HepG2 (cell line): ENCODE results near the gene CISD3. TPM values are rescaled to one million over a fixed set of nuclear protein-coding genes. Genes with fewer than 3 reads are reported as not detected.

Experiments used
- CEBPG ChIP-seq: IDR thresholded peaks from 2 replicates; pipeline ENCODE4 v1.6.1; 2016
- DBP ChIP-seq: sonication (generic); formaldehyde crosslinking; IDR thresholded peaks from 2 replicates; pipeline ENCODE4 v1.4.0; 2020; ENCODE audit warnings: missing genetic modification reagents; ENCODE audit errors: not compliant biosample characterization
- ELF3 ChIP-seq: IDR thresholded peaks from 2 replicates; pipeline ENCODE4 v1.6.1; 2016; ENCODE audit warnings: missing genetic modification reagents, missing compliant biosample characterization
- ELF4 ChIP-seq: sonication (generic); formaldehyde crosslinking; IDR thresholded peaks from 2 replicates; pipeline ENCODE4 v1.5.0; 2020; ENCODE audit warnings: missing genetic modification reagents, mild to moderate bottlenecking, moderate library complexity, borderline replicate concordance
- NFYC ChIP-seq: IDR thresholded peaks from 2 replicates; pipeline ENCODE4 v1.6.1; 2016; ENCODE audit warnings: missing genetic modification reagents, missing compliant biosample characterization
- PLRG1 ChIP-seq: fragments of 450-650 bp; conservative IDR thresholded peaks from 2 replicates; pipeline ENCODE4 v1.6.1; 2016
- SAP130 ChIP-seq: IDR thresholded peaks from 2 replicates; pipeline ENCODE4 v1.6.1; 2016; ENCODE audit warnings: low read depth
- SKI ChIP-seq: fragments of 450-650 bp; IDR thresholded peaks from one replicate; pipeline ENCODE4 v1.6.1; 2018; ENCODE audit warnings: mild to moderate bottlenecking; ENCODE audit not compliant: partially characterized antibody
- SMAD9 ChIP-seq: sonication (generic); formaldehyde crosslinking; IDR thresholded peaks from 2 replicates; pipeline ENCODE4 v1.5.1; 2020; ENCODE audit warnings: mild to moderate bottlenecking, missing genetic modification reagents
- SNAPC4 ChIP-seq: sonication (generic); formaldehyde crosslinking; IDR thresholded peaks from 2 replicates; pipeline ENCODE4 v1.4.0; 2020; ENCODE audit warnings: mild to moderate bottlenecking, missing genetic modification reagents
- TMF1 ChIP-seq: sonication (generic); formaldehyde crosslinking; IDR thresholded peaks from 2 replicates; pipeline ENCODE4 v1.8.1; 2022; ENCODE audit warnings: low read depth, missing genetic modification reagents
- ZBTB2 ChIP-seq: sonication (generic); formaldehyde crosslinking; IDR thresholded peaks from 2 replicates; pipeline ENCODE4 v1.8.0; 2022; ENCODE audit warnings: low read depth, missing genetic modification reagents
- ZBTB39 ChIP-seq: sonication (generic); formaldehyde crosslinking; IDR thresholded peaks from 2 replicates; pipeline ENCODE4 v1.5.0; 2020; ENCODE audit warnings: missing genetic modification reagents
- ZBTB7B ChIP-seq: sonication (generic); formaldehyde crosslinking; IDR thresholded peaks from 2 replicates; pipeline ENCODE4 v1.4.0; 2020; ENCODE audit warnings: missing genetic modification reagents
- ZNF280B ChIP-seq: sonication (generic); formaldehyde crosslinking; IDR thresholded peaks from 2 replicates; pipeline ENCODE4 v1.5.0; 2020; ENCODE audit warnings: missing genetic modification reagents, mild to moderate bottlenecking, borderline replicate concordance
- ZNF296 ChIP-seq: sonication (generic); formaldehyde crosslinking; conservative IDR thresholded peaks from 2 replicates; pipeline ENCODE4 v1.5.0; 2020; ENCODE audit warnings: mild to moderate bottlenecking, missing genetic modification reagents
- ZNF607 ChIP-seq: sonication (generic); formaldehyde crosslinking; IDR thresholded peaks from 2 replicates; pipeline ENCODE4 v1.5.1; 2020; ENCODE audit warnings: missing genetic modification reagents, mild to moderate bottlenecking, borderline replicate concordance
- ZNF761 ChIP-seq: sonication (generic); formaldehyde crosslinking; conservative IDR thresholded peaks from 2 replicates; pipeline ENCODE4 v1.4.0; 2020; ENCODE audit warnings: mild to moderate bottlenecking, missing genetic modification reagents
- polyA plus RNA-seq, 8 experiments: library from polyadenylated mRNA; depleted of rRNA in 3 of 8; stranded (reverse) in 7 of 8; unstranded in 1 of 8; fragments of >200 nt; fragmentation: Illumina TruSeq in 4 of 8; extraction: Trizol in 4 of 8; gene quantifications; 2 replicates each; pipeline versions ENCODE4 v1.2.1 to v1.2.3, GENCODE V29; 2011 to 2016; ENCODE audit warnings: low read depth in 4 of 8, missing spikeins in 1 of 8, mixed read lengths in 1 of 8; ENCODE audit not compliant: insufficient read depth in 1 of 8
- total RNA-seq, 5 experiments: library from RNA; depleted of rRNA; stranded (reverse); fragments of >200 nt; fragmentation: Illumina TruSeq; extraction: Trizol; gene quantifications; 2 replicates each; pipeline ENCODE4 v1.2.3, GENCODE V29; 2016; ENCODE audit warnings: low read depth in 1 of 5

CISD3 gene
- total and polyA plus RNA-seq, 2 of the 13 experiments (the other 11 are each of a cell fraction or from before 2014, with no cell fraction given): 30.0 to 34.1 TPM

- TF ChIP-seq CEBPG (peak; percentile 22; the same call in 1 of the 2 replicates), TMF1 (CRISPR knock-in tag) (peak; percentile 73; the same call in 1 of the 2 replicates), ZNF280B (peak; percentile 70), SKI (peak; percentile 34), SMAD9 (CRISPR knock-in tag) (0 out of 2 replicates have a peak, but pooled peaks have one; percentile 59), PLRG1 (no peak), SAP130 (CRISPR knock-in tag) (peak; percentile 92), ZNF761 (0 out of 2 replicates have a peak, but pooled peaks have one; percentile 51), ZNF296 (CRISPR knock-in tag) (peak; percentile 69; the same call in 1 of the 2 replicates), ELF4 (CRISPR knock-in tag) (no peak; the same call in 1 of the 2 replicates), DBP (CRISPR knock-in tag) (peak; percentile 58), ELF3 (CRISPR knock-in tag) (peak; percentile 83), ZBTB2 (CRISPR knock-in tag) (no peak), SNAPC4 (CRISPR knock-in tag) (0 out of 2 replicates have a peak, but pooled peaks have one; percentile 31), ZBTB39 (CRISPR knock-in tag) (no peak), NFYC (CRISPR knock-in tag) (peak; percentile 27; the same call in 1 of the 2 replicates), ZBTB7B (CRISPR knock-in tag) (peak; percentile 72), ZNF607 (CRISPR knock-in tag) (peak; percentile 89; the same call in 1 of the 2 replicates)
Observed at GRCh38 chr17:38730526-38731379, 612 bp downstream of the CISD3 start (continued).
